C4-2B (cell line): ENCODE results near the gene DGKH.

ENCODE experiments used
- ZFX ChIP-seq: fragments of 450-650 bp; IDR thresholded peaks from 2 replicates; pipeline ENCODE4 v1.6.1; 2017
- TF ChIP-seq, protein P1 (sequence below): fragments of 450-650 bp; conservative IDR thresholded peaks from 2 replicates; pipeline ENCODE4 v1.5.1; 2017; ENCODE audit warnings: mild to moderate bottlenecking

DNA sequence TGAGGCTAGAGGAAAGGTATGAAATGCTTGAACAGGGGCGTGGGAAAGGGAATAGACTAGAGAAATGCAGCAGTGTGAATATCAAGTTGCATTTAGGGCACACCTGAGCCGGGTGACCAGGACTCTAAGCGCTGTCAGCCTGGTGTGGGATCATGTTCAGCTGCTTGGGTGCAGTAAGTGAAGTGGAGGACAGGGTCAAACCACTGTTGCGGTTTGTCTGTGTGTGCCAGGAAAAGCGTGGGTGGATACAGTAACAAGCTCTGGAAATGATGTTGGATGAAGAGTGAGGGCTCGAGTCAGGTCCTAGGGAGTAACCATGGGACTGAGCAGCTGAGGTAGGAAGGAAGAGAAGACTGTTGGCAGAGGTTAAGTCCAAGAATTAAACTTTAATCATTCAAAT is 15.8 kb downstream of the DGKH start:
- TF ChIP-seq, protein P1, sequence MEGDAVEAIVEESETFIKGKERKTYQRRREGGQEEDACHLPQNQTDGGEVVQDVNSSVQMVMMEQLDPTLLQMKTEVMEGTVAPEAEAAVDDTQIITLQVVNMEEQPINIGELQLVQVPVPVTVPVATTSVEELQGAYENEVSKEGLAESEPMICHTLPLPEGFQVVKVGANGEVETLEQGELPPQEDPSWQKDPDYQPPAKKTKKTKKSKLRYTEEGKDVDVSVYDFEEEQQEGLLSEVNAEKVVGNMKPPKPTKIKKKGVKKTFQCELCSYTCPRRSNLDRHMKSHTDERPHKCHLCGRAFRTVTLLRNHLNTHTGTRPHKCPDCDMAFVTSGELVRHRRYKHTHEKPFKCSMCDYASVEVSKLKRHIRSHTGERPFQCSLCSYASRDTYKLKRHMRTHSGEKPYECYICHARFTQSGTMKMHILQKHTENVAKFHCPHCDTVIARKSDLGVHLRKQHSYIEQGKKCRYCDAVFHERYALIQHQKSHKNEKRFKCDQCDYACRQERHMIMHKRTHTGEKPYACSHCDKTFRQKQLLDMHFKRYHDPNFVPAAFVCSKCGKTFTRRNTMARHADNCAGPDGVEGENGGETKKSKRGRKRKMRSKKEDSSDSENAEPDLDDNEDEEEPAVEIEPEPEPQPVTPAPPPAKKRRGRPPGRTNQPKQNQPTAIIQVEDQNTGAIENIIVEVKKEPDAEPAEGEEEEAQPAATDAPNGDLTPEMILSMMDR = no peak
- TF ChIP-seq ZFX = no peak
